Measurements from ENCODE around the gene KRTAP5-5.
"Not testable (repeated sequence)": the region's sequence is repeated elsewhere in the genome, so short reads cannot be mapped to it uniquely, and the experiment has no call there.

Gene KRTAP5-5, protein sequence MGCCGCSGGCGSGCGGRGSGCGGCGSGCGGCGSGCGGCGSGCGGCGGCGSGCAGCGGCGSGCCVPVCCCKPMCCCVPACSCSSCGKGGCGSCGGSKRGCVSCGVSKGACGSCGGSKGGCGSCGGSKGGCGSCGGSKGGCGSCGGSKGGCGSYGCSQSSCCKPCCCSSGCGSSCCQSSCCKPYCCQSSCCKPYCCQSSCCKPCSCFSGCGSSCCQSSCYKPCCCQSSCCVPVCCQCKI

DNA sequence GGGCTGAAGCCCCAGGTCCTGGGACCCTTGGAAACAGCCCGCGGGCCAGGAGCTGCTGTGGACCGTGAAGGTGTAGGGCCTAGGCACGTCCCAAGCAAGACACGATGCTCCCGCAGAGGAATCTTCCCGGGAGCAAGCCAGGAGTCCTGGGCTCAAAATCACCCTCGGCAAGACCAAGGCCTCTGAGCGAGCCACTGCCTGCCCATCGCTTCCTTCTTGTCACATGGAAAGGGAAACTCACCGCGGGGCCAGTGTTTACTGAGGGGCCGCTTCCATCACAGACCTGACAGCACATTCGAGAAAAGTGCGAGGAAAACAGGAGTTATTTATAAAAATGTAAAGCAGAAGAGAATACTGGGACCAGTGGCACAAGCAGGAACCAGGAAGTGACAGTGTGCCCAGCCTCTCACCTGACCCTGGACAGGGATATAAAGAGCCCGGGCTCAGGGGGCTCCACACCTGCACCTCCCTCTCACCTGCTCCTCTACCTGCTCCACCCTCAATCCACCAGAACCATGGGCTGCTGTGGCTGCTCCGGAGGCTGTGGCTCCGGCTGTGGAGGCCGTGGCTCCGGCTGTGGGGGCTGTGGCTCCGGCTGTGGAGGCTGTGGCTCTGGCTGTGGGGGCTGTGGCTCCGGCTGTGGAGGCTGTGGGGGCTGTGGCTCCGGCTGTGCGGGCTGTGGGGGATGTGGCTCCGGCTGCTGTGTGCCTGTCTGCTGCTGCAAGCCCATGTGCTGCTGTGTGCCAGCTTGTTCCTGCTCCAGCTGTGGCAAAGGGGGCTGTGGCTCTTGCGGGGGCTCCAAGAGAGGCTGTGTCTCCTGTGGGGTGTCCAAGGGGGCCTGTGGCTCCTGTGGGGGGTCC is at the start of gene KRTAP5-5:
TSS of gene KRTAP5-5 (plus strand) at position 450 of the 860 bp plus-strand sequence. CDS start at position 516, 66 bp downstream.
- no peak for DNase-seq

DNA sequence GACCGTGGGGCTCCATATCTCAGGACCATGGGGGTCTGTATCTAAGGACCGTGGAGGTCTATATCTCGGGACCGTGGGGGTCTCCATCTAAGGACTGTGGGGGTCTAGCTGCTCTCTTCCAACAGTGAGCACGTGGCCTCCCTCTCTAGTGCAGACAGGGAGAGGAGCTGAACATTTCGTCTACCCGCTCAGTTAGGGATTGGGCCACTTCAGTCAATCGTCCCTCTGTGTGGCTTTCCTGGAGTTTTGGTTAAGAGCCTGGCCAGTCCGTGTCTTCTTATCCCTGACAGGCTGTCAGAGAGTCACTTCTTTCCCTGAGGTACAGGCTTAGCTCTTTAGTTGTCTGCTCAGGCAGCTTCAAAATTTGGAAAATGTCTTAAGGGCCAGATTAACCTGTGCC is 47.6 kb upstream of the KRTAP5-5 start:
- DNase-seq = no peak

- not testable (repeated sequence) for DNase-seq
These were observed 46.7 kb upstream of the KRTAP5-5 start for GRCh38 chr11:1582909-1583308.

DNA sequence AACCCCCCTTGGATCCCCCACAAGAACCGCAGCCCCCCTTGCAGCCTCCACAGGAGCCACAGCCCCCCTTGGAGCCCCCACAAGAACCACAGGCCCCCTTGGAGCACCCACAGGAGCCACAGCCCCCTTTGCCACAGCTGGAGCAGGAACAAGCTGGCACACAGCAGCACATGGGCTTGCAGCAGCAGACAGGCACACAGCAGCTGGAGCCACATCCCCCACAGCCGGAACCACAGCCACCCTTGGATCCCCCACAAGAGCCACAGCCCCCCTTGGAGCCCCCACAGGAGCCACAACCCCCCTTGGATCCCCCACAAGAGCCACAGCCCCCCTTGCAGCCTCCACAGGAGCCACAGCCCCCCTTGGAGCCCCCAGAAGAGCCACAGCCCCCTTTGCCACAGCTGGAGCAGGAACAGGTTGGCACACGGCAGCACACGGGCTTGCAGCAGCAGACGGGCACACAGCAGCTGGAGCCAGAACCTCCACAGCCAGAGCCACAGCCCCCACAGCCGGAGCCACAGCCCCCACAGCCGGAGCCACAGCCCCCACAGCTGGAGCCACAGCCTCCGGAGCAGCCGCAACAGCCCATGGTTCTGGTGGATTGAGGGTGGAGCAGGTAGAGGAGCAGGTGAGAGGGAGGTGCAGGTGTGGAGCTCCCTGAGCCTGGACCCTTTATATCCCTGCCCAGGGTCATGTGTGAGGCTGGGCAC is 44.8 kb upstream of the KRTAP5-5 start, which contains the start of gene KRTAP5-1:
TSS of gene KRTAP5-1 (minus strand) at position 623 of the 710 bp plus-strand sequence. CDS start at position 589, 34 bp downstream.
- not testable (repeated sequence) for DNase-seq

DNA sequence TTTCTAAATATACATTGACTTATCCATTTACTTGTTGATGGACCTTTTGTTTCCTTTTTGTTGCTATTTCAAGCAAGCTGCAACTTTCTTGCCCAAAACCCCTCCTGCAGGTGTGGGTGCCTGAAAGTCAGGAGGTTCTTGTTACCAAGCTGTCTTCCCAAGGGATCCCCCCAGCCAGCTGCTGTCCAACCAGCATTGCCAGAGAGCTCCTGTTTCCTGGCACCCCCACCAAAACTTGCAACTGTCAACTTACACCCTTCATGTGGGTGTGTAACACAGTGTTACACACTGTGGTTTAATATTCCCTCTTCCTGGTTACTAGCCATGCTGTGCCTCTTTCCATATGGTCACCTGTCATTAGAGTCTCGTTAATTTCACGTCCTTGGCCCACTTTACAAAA is 42.9 kb upstream of the KRTAP5-5 start:
- DNase-seq = no peak

GRCh38 chr11:1589191-1589963 is 40.2 kb upstream of the KRTAP5-5 start:
- DNase-seq = not testable (repeated sequence)

DNA sequence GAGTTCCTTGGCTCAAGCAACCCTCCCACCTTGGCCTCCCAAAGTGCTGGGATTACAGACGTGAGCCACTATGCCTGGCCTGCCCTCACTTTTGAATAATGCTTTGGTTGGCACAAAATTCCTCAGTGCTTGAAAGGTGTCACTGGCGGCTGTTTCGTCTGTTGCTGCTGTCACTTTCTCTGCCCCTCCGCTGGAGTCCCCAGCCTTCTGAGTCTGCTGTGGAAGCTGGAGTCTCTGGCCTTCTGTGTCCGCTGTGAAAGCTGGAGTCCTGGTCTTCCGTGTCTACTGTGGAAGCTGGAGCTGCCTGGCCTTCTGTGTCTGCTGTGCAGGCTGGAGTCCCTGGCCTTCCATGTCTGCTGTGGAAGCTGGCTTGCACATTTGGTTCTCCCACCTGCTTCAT is 39.6 kb upstream of the KRTAP5-5 start:
- no peak for DNase-seq

DNA sequence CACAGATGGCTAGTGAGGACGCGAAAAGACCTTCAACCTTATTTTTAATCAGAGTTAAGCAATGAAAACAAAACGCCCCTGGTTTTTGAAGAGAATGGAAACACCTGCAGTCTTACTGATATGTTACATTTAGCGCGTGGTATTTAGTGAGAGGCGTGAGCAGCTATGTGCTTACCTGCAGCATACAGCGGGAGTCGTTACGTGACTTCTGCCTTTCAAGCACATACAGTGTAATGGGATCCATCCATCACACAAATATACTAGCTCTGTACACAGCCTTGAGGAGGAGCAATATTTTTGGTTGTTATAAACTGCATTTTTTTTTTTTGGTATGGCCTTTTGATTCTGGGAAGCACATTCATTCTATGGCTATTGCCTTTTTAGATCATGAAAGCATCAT is 36.9 kb upstream of the KRTAP5-5 start:
- no peak for DNase-seq

GRCh38 chr11:1595994-1596575 is 33.5 kb upstream of the KRTAP5-5 start:
- not testable (repeated sequence) for DNase-seq

GRCh38 chr11:1596576-1597121 is 32.9 kb upstream of the KRTAP5-5 start:
- not testable (repeated sequence) for DNase-seq

DNA sequence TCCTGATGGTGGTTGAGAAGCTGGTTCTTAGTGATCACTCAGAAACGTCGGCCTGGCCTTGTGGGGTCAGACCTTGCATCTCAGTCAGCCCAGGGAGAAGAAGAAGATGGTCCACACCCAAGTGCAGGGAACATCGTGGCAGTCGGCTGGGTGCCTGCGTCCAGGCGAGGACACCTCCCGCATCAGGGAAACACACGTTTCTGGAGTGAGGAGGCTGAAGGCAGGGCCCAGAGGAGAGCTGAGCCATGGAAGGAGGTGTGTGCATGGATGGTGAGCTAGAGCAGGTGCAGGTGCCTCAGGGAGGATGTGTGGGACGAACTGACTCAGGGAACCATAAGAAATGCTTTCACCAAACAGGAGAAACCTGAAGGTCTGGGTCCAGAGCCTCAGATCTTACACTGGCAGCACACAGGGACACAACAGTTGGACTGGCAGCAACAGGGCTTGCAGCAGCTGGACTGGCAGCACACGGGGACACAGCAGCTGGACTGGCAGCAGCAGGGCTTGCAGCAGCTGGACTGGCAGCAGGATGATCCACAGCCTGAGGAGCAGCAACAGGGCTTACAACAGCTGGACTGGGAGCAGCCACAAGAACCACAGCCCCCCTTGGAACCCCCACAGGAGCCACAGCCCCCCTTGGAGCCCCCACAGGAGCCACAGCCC is 32.1 kb upstream of the KRTAP5-5 start:
- DNase-seq = no peak

GRCh38 chr11:1597994-1598380 is 31.6 kb upstream of the KRTAP5-5 start, which contains the start of gene KRTAP5-2:
KRTAP5-2 (minus strand) TSS chr11:1598294; CDS start chr11:1598250, 44 bp downstream.
- no peak for DNase-seq

- DNase-seq = not testable (repeated sequence)
These were observed 31.2 kb upstream of the KRTAP5-5 start for GRCh38 chr11:1598406-1598805.

- no peak for DNase-seq
These were observed 30.8 kb upstream of the KRTAP5-5 start for GRCh38 chr11:1598816-1599215.

GRCh38 chr11:1600626-1601025 is 28.9 kb upstream of the KRTAP5-5 start:
- DNase-seq = no peak

DNA sequence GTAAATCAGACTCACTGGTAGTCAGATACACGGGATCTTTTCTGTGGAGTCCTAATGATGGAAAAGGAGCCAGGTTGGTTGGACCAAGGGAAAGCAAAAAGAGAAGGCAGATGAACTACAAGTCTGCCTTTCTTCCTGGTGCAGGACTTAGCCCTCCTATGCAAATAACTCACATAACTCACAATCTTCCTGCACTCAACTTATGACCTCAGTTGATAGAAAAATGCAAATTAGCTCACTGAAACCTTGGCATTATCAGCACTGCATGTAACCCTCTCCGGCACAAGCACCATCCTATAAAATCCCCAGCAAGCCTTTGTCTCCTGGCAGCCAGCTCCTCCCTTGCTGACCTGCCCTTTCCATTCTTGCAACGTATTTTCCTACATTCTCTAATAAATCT is 27.9 kb upstream of the KRTAP5-5 start:
- DNase-seq = not testable (repeated sequence)

GRCh38 chr11:1603629-1604028 is 25.9 kb upstream of the KRTAP5-5 start:
- no peak for DNase-seq

- DNase-seq = no peak
These were observed 25.4 kb upstream of the KRTAP5-5 start for GRCh38 chr11:1604181-1604580.

DNA sequence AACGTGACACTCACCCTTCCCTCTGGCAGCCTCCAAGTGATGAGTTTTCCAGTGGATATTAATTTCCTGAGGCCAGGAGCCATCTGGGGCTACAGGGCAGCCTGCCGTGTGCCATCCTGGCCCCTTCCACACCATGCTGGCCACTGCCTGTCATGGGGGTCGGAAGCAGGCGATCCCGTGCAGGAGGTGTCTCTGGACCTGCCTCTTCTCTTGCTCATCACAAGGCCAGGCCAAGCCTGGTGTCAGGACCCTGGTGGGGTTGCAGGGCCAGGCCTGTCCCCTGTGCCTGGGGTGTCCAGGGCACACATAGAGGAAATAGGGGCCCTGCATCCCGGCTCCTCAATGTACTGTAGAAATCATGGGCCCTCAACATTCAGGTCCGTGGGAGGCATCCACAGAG is 24.9 kb upstream of the KRTAP5-5 start:
- no peak for DNase-seq

- not testable (repeated sequence) for DNase-seq
These were observed 23.7 kb upstream of the KRTAP5-5 start for GRCh38 chr11:1605923-1606322.
